Large intestine (tissue), 3 donors: ENCODE results near the gene NSUN7. TPM values are rescaled to one million over a fixed set of nuclear protein-coding genes. Genes with fewer than 3 reads are reported as not detected.

Experiments used
- DNase-seq, 2 donors: peaks; one replicate each; pipeline versions ENCODE4 v3.0.0 to v3.0.0-alpha.2; 2013
- H3K27ac ChIP-seq: one replicate; pipeline ENCODE4 v1.5.1; 2013; ENCODE audit warnings: low read length
- H3K27me3 ChIP-seq: 2 replicates; pipeline ENCODE4 v1.6.1; 2013; ENCODE audit warnings: low read length; ENCODE audit not compliant: control insufficient read depth, insufficient read depth
- H3K36me3 ChIP-seq: 2 replicates; pipeline ENCODE4 v1.6.1; 2013; ENCODE audit warnings: low read length; ENCODE audit not compliant: control insufficient read depth, insufficient read depth
- H3K4me1 ChIP-seq: one replicate; pipeline ENCODE4 v1.6.1; 2013; ENCODE audit warnings: low read length; ENCODE audit not compliant: control insufficient read depth, insufficient read depth
- H3K4me3 ChIP-seq: one replicate; pipeline ENCODE4 v1.5.1; 2013; ENCODE audit warnings: low read length
- H3K9me3 ChIP-seq: one replicate; pipeline ENCODE4 v1.6.1; 2013; ENCODE audit warnings: mild to moderate bottlenecking, low read depth, low read length, moderate library complexity; ENCODE audit not compliant: control insufficient read depth
- WGBS: methylation state at CpG from one replicate; pipeline ENCODE4 v1.1.5; 2013; ENCODE audit warnings: low lambda C conversion rate; ENCODE audit not compliant: insufficient coverage; 5-methylcytosine and 5-hydroxymethylcytosine counted together
- polyA plus RNA-seq: library from polyadenylated mRNA; unstranded; fragments of 120-200 nt; gene quantifications from one replicate; pipeline ENCODE4 v1.2.1, GENCODE V29; 2013

The NSUN7 gene
- polyA plus RNA-seq, 1 donor: 19.9 TPM

DNA sequence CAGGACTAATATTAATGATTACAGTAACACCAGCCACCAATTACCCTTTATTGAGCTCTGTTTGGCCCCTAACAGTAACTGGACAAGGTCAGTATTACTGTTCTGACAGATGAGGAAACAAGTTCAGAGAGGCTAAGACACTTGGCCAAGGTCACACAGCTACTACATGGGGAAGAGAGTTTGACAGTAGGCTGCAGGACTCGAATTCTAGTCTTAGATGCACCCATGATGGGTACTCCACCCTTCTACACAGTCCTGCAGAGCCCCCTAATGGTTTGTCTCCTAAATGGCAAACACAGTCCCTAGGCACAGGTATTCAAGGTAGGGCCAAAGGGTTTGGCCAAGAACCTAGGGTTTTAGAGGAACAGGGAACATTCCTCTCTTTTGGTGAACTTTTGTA, 93.9 kb downstream of the NSUN7 start:
- DNase-seq: no peak
- no peak overlapping the region for H3K4me3 ChIP-seq
- H3K36me3 ChIP-seq: no peaks in the 10 kb centered on the region
- H3K4me1 ChIP-seq: no peaks in the 10 kb centered on the region
- H3K9me3 ChIP-seq: no peaks in the 10 kb centered on the region
- H3K27ac ChIP-seq: no peak overlapping the region
- no CpG with 5 or more reads among the region's 1 CpG for WGBS
- no peaks in the 10 kb centered on the region for H3K27me3 ChIP-seq

DNA sequence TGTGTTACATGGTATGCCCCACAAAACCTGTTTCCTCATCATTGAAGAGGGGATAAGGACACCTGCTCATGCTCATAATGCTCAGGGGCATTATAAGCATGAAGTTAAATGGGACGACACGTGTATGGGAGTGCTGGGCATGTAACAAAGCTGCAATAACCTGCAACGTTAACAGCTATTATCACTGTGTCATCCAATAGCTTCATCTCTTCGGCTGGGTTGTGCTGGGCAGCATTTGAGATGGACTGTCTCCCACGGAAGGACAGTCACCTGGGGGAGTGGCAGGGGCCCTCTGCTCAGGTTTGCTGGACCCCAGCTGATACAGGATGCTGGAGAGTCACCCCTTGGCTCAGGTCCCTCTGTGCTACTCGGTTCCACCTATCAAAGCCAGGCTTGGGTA, 94.5 kb downstream of the NSUN7 start:
- Histone ChIP-seq H3K36me3 (no peaks in the 10 kb centered on the region), H3K27ac (no peak overlapping the region), H3K9me3 (no peaks in the 10 kb centered on the region)

DNA sequence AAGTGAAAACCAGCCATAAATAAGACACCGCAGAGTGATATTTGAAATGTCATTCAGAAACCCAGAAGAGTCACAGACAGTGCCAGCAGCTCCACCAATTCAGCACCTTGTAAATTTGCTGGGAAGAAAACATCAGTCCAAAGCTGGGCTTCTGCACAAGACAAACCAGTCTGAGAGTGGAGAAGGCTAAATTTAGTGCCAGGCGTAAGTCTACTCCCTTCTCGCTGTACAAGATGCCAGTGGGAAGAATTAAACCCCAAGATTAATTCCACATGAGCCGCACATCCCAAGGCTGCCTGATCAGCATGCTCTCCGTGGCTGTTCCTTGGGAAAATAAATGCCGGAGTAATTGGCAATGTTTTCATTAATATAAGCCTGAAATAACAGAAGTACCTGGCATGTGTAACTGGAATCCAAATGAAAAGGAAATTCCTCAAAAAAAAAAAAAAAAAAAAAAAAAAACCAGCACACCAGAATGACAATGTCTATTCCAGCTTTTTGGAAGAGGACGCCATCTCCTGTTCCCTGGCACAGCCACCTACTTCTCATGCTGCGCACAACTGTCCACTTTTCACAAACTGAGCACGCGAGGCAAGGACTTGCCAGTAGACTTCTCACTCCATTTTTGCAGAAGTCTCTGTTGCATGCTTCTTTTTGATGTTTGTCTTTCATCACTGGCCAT, 95.5 kb downstream of the NSUN7 start:
- Histone ChIP-seq H3K4me1 (no peaks in the 10 kb centered on the region), H3K27me3 (no peaks in the 10 kb centered on the region), H3K9me3 (no peaks in the 10 kb centered on the region), H3K4me3 (no peak overlapping the region), H3K36me3 (no peaks in the 10 kb centered on the region), H3K27ac (no peak overlapping the region)
- DNase-seq: no peak
- no CpG with 5 or more reads among the region's 10 CpGs for WGBS

More for the DNA sequence above, 94.5 kb downstream of the NSUN7 start:
- no CpG with 5 or more reads among the region's 6 CpGs for WGBS
- H3K4me3 ChIP-seq: no peak overlapping the region
- no peaks in the 10 kb centered on the region for H3K4me1 ChIP-seq
- H3K27me3 ChIP-seq: no peaks in the 10 kb centered on the region
- no peak for DNase-seq

DNA sequence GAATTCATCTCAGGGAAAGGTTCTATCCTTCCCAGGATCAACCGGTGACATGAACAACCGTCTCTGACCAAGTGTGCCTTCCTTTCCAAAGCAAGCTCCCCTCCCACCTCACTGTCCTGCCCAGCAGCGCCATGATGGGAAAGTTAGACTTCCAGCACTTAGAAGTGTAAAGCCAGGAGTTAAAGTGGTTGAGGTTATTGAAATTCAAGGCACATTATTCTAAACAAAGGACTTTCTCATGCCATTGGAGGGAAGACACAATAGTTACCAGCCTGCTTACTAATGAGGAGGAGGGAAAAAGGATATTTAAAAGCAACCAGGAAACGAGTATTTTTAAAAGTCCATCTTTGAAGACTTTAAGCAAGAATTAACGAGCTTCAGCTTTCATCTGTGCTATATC, 96.8 kb downstream of the NSUN7 start:
- Histone ChIP-seq H3K27me3 (no peaks in the 10 kb centered on the region), H3K9me3 (no peaks in the 10 kb centered on the region), H3K4me3 (no peak overlapping the region), H3K36me3 (no peaks in the 10 kb centered on the region), H3K4me1 (no peaks in the 10 kb centered on the region), H3K27ac (no peak overlapping the region)
- DNase-seq: no peak
- WGBS: 100% methylated on average over 1 of the region's 5 CpGs

DNA sequence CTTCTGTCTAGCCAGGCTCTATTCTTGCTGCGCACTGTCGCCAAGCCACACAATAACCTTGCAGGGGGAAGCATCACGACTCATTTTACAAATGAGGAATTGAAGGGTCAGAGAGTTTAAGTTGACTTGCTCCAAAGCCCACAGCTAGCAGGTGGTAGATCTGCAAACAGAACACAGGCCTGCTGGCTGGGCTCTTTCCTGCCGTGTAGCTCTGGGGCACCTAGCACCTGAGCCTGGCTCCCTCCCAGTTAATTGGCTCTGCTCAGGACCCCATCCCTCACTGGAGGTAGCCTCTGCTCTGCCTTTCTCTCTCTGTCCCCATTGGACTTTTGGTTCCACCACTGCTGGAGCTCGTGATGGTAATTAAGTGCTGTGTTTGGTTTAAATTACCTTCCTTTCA, 98.5 kb downstream of the NSUN7 start:
- Histone ChIP-seq H3K27me3 (no peaks in the 10 kb centered on the region), H3K4me1 (no peaks in the 10 kb centered on the region), H3K36me3 (no peaks in the 10 kb centered on the region), H3K9me3 (no peaks in the 10 kb centered on the region), H3K4me3 (no peak overlapping the region), H3K27ac (no peak overlapping the region)
- no peak for DNase-seq
- WGBS: no CpG with 5 or more reads among the region's 5 CpGs

DNA sequence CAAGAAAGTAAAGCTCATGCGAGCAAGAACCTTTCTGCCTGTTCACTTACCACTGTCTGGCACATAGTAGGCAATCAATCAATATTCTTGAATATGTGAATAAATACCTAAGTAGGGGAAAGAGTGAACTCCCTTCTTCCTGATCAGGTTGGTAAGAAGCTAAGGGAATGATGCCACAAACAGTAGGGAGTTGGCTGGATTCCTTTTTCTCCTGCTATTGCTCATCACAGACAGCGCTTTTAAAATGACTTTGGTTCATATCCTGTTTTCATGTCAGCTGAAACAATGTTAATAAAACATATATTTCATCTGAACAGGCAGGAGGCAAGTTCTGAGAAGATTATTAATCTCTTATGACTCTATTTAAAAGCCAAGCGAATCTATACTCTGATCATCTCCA, 99.2 kb downstream of the NSUN7 start:
- 100% methylated on average over 1 of the region's 3 CpGs for WGBS
- Histone ChIP-seq H3K36me3 (no peaks in the 10 kb centered on the region), H3K27me3 (no peaks in the 10 kb centered on the region), H3K27ac (no peak overlapping the region), H3K4me3 (no peak overlapping the region), H3K4me1 (no peaks in the 10 kb centered on the region), H3K9me3 (no peaks in the 10 kb centered on the region)
- no peak for DNase-seq

DNA sequence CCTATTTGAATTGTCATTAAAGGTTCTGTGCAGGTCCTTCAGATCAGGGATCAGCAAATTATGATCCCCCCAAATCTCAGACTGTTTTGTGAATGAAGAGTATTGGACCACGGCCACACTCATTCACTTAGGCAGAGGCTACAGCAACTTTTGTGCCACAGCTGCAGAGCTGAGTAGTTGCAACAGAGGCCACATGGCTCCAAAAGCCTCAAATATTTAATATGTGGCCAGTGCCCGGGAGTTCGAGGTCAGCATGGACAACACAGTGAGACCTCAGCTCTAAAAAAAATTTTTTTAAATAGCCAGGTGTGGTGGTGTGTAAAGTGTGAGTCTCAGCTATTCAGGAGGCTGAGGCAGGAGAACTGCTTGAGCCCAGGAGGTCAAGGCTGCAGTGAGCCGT, 100.7 kb downstream of the NSUN7 start:
- no CpG with 5 or more reads among the region's 4 CpGs for WGBS
- no peaks in the 10 kb centered on the region for H3K27me3 ChIP-seq
- no peaks in the 10 kb centered on the region for H3K4me1 ChIP-seq
- DNase-seq: no peak
- H3K27ac ChIP-seq: no peak overlapping the region
- no peaks in the 10 kb centered on the region for H3K9me3 ChIP-seq
- H3K4me3 ChIP-seq: no peak overlapping the region
- no peaks in the 10 kb centered on the region for H3K36me3 ChIP-seq

DNA sequence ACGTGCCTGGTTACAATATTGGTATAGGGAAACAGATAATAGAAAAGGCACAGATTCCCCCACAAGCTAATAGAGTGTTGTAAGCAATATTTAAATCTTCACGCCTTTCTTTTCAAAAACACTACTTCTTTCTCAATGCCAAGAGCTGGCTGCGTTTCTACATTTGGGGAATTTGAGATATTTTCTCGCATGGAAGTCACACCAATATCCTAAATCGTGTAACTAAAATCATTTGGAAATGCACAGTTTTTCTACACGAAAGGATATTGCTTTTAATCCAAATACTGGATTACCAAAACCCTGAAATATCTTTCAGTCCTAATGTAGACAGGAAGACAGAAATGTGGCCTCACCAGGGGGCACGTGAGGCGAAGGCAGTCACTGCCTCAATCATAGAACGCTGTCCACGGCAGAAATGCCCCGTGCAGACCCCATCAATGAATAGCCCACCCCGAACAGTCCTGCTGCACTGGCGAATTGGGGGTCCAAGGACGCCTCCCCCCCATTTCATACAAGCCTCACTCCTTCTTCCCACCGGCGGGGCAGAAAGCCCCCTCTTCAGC, 106.6 kb downstream of the NSUN7 start:
- WGBS: 79% methylated on average over 2 of the region's 16 CpGs
- no peak for DNase-seq
- Histone ChIP-seq H3K27ac (no peak overlapping the region), H3K9me3 (no peaks in the 10 kb centered on the region), H3K27me3 (peaks cover 5% of the 10 kb centered on the region), H3K36me3 (no peaks in the 10 kb centered on the region), H3K4me3 (peak overlapping the region; percentile 42), H3K4me1 (no peaks in the 10 kb centered on the region)

DNA sequence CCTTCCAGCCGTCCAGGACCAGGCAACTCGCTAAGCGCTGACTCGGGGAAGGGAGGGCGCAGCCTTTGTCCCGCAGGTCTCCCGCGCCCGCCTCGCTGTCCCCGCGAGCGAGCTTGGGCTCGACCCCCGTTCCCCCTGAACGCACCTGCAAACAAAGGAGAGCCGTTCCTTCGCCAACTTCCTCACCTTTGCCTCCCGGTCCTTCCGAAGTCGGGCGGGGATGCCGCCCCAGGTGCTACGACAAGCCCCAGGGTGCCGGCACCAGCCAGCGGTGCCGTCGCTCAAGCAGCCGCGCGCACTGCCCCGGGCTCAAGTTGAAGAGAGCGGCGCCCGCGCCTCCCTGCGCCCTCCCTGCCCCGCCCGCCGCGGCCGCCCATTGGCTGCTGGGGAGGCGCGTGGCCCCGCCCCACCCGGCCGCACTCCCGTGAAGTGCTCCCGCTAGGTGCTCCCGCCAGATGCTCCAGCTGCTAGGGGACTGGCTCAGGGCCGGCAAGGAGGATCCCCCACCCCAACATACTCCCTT, 107.1 kb downstream of the NSUN7 start:
- no peaks in the 10 kb centered on the region for H3K9me3 ChIP-seq
- no peak overlapping the region for H3K27ac ChIP-seq
- peak overlapping the region; percentile 42 for H3K4me3 ChIP-seq
- H3K27me3 ChIP-seq: peaks cover 5% of the 10 kb centered on the region
- no peaks in the 10 kb centered on the region for H3K4me1 ChIP-seq
- no peaks in the 10 kb centered on the region for H3K36me3 ChIP-seq
- DNase-seq: peak; percentile 45 to 78
- whole genome bisulfite sequencing: no CpG with 5 or more reads among the region's 51 CpGs

DNA sequence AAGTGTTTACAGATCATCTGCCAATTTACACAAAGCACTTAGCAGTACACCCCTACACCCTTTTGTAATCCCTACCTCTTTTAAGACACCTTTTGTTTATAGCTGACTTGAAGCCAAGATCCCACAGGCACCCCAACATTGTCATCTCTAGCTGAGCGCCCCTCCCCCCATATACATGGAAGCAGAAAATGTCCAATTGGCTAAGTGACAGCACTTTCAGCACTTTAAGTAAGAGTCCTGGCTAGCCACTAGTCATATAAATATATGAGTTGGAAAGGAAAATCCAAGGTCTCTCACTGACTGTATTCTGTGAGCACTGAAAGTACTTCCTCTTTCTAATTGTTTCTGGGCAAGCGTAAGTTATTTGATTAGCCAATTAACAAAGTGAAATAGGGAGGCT, 108.2 kb downstream of the NSUN7 start:
- Histone ChIP-seq H3K4me3 (no peak overlapping the region), H3K4me1 (no peaks in the 10 kb centered on the region), H3K27ac (no peak overlapping the region), H3K9me3 (no peaks in the 10 kb centered on the region), H3K27me3 (peaks cover 5% of the 10 kb centered on the region), H3K36me3 (no peaks in the 10 kb centered on the region)
- no peak for DNase-seq
- WGBS: no CpG with 5 or more reads among the region's 2 CpGs

DNA sequence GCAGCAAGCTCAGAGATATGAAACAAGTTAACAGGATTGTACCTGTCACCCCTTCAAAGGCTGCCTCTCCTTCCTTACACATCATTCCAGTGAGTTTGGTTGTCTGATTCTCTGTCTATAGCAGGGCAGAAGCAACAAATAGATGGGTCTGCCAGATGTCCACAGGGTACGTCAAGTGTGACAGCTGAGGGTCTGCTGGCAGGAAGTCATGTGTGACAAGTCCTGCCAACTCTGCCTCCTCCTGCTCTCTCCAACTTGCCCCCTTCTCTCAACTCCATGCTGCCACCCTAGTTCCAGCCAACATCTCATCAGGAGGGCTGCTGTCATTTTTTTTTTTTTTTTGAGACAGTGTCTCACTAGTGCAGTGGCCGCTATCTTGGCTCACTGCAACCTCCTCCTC, 109.2 kb downstream of the NSUN7 start:
- Histone ChIP-seq H3K27me3 (peaks cover 5% of the 10 kb centered on the region), H3K4me1 (no peaks in the 10 kb centered on the region), H3K36me3 (peaks cover 3% of the 10 kb centered on the region), H3K9me3 (no peaks in the 10 kb centered on the region), H3K4me3 (no peak overlapping the region), H3K27ac (no peak overlapping the region)
- no peak for DNase-seq
- WGBS: no CpG with 5 or more reads among the region's 2 CpGs
